Loucy (cell line): Measurements from ENCODE around the gene RBM26.

Source experiments
- H2AFZ ChIP-seq: fragments of 200-600 bp; sonication (generic); 2 replicates; pipeline ENCODE4 v1.6.0; 2016; ENCODE audit warnings: antibody characterized with exemption, mild to moderate bottlenecking, low read length, moderate library complexity
- H3F3A ChIP-seq: fragments of 200-600 bp; 2 replicates; pipeline ENCODE4 v1.6.0; 2016; ENCODE audit warnings: antibody characterized with exemption, low read depth, mild to moderate bottlenecking
- H3K27me3 ChIP-seq: fragments of 200-600 bp; sonication (generic); 2 replicates; pipeline ENCODE4 v1.6.1; 2014; ENCODE audit warnings: low read length, mild to moderate bottlenecking; ENCODE audit not compliant: insufficient read depth, poor library complexity, severe bottlenecking
- H3K36me3 ChIP-seq: fragments of 200-600 bp; sonication (generic); 2 replicates; pipeline ENCODE4 v1.6.1; 2016; ENCODE audit warnings: low read length; ENCODE audit not compliant: insufficient read depth
- H3K4me1 ChIP-seq: fragments of 200-600 bp; sonication (generic); 2 replicates; pipeline ENCODE4 v1.5.1; 2014; ENCODE audit warnings: low read length, mild to moderate bottlenecking; ENCODE audit not compliant: insufficient read depth, poor library complexity, severe bottlenecking
- H3K4me2 ChIP-seq: fragments of 200-600 bp; sonication (generic); 2 replicates; pipeline ENCODE4 v1.6.0; 2014; ENCODE audit warnings: antibody characterized with exemption, low read length, low read depth, mild to moderate bottlenecking; ENCODE audit not compliant: poor library complexity, severe bottlenecking
- H3K4me3 ChIP-seq: fragments of 200-600 bp; sonication (generic); 2 replicates; pipeline ENCODE4 v1.5.1; 2014; ENCODE audit warnings: low read length, mild to moderate bottlenecking, mixed read lengths; ENCODE audit not compliant: poor library complexity, severe bottlenecking
- H3K79me2 ChIP-seq: fragments of 200-600 bp; sonication (generic); 2 replicates; pipeline ENCODE4 v1.6.1; 2014; ENCODE audit warnings: low read length; ENCODE audit not compliant: insufficient read depth
- H3K9ac ChIP-seq: fragments of 200-600 bp; sonication (generic); 2 replicates; pipeline ENCODE4 v1.6.0; 2014; ENCODE audit warnings: mild to moderate bottlenecking, low read depth, low read length, moderate library complexity; ENCODE audit not compliant: poor library complexity, severe bottlenecking
- H3K9me2 ChIP-seq: fragments of 200-600 bp; sonication (generic); replicated peaks from 2 replicates; pipeline ENCODE4 v1.6.1; 2016; ENCODE audit warnings: low read depth, low read length, mixed read lengths
- H3K9me3 ChIP-seq: fragments of 200-600 bp; sonication (generic); 2 replicates; pipeline ENCODE4 v1.6.1; 2014; ENCODE audit warnings: mild to moderate bottlenecking, antibody characterized with exemption, low read length, low read depth; ENCODE audit not compliant: insufficient read depth
- H4K20me1 ChIP-seq: fragments of 200-600 bp; sonication (generic); 2 replicates; pipeline ENCODE4 v1.6.0; 2014; ENCODE audit warnings: antibody characterized with exemption, low read length, mild to moderate bottlenecking; ENCODE audit not compliant: insufficient read depth, poor library complexity, severe bottlenecking
- EZH2phosphoT487 ChIP-seq: fragments of 200-600 bp; IDR thresholded peaks from 2 replicates; pipeline ENCODE4 v1.6.1; 2018; ENCODE audit warnings: antibody characterized with exemption, mild to moderate bottlenecking, moderate library complexity, borderline replicate concordance
- TF ChIP-seq, protein P1 (sequence below): fragments of 200-600 bp; sonication (generic); conservative IDR thresholded peaks from 2 replicates; pipeline ENCODE4 v1.5.1; 2014; ENCODE audit warnings: mild to moderate bottlenecking, antibody characterized with exemption, low read length

RBM26 gene

DNA sequence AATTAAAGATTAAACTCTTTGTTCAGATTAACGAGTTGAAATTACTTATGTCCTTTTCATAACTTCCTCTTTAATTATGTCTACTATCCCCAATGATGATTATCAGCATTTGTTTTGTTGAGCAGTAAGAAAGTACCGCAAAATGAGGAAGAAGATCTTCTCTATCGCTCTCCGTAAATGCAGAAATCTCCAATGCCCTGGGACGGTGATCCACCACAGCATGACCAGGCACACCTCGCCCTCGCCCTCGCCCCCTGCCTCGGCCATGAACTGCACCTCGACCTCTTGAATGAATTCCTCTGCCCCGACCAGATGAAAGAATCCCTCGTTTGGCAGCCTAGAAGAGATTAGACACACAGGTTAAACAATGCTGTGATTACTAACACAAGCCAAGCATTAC lies 69.1 kb downstream of the RBM26 start:
- no peaks in the 10 kb centered on the region for H3K79me2 ChIP-seq
- no peaks in the 10 kb centered on the region for H3F3A ChIP-seq
- peaks cover 95% of the 10 kb centered on the region for H3K36me3 ChIP-seq
- peaks cover 3% of the 10 kb centered on the region for H4K20me1 ChIP-seq
- H3K9me2 ChIP-seq = no peaks in the 10 kb centered on the region
- H3K9me3 ChIP-seq = no peaks in the 10 kb centered on the region
- no peak overlapping the region for H3K4me2 ChIP-seq
- H3K27me3 ChIP-seq = no peaks in the 10 kb centered on the region
- H3K9ac ChIP-seq = no peak overlapping the region
- no peaks in the 10 kb centered on the region for H3K4me1 ChIP-seq
- no peak overlapping the region for H2AFZ ChIP-seq
- no peak for TF ChIP-seq EZH2phosphoT487
- H3K4me3 ChIP-seq = no peak overlapping the region

DNA sequence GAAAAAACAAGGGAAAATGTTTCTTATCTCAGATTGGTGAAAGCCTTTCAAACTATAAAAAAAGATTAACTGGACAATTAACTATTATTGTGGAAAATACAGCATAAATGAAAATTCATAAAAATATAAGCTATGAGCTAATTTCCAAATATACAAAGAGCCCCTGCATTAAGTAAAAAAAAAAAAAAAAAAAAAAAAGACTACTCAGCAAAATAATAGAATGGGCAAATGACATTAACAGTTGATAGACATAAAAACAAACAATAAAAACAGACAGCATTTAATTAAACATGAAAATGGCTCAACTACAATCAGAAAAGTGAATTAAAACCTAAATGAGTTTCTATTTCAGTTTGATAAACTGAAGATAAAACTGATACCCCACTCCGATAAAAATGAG lies 77.5 kb downstream of the RBM26 start:
- no peak overlapping the region for H3K4me3 ChIP-seq
- no peaks in the 10 kb centered on the region for H3K9me3 ChIP-seq
- no peaks in the 10 kb centered on the region for H3F3A ChIP-seq
- H4K20me1 ChIP-seq = no peaks in the 10 kb centered on the region
- no peaks in the 10 kb centered on the region for H3K4me1 ChIP-seq
- peaks cover 61% of the 10 kb centered on the region; the same call in 1 of the 2 replicates for H3K36me3 ChIP-seq
- TF ChIP-seq, protein P1, sequence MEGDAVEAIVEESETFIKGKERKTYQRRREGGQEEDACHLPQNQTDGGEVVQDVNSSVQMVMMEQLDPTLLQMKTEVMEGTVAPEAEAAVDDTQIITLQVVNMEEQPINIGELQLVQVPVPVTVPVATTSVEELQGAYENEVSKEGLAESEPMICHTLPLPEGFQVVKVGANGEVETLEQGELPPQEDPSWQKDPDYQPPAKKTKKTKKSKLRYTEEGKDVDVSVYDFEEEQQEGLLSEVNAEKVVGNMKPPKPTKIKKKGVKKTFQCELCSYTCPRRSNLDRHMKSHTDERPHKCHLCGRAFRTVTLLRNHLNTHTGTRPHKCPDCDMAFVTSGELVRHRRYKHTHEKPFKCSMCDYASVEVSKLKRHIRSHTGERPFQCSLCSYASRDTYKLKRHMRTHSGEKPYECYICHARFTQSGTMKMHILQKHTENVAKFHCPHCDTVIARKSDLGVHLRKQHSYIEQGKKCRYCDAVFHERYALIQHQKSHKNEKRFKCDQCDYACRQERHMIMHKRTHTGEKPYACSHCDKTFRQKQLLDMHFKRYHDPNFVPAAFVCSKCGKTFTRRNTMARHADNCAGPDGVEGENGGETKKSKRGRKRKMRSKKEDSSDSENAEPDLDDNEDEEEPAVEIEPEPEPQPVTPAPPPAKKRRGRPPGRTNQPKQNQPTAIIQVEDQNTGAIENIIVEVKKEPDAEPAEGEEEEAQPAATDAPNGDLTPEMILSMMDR = no peak
- TF ChIP-seq EZH2phosphoT487 = no peak
- no peak overlapping the region for H3K9ac ChIP-seq
- H3K27me3 ChIP-seq = no peaks in the 10 kb centered on the region
- H2AFZ ChIP-seq = no peak overlapping the region
- no peaks in the 10 kb centered on the region for H3K9me2 ChIP-seq
- H3K4me2 ChIP-seq = no peak overlapping the region
- no peaks in the 10 kb centered on the region for H3K79me2 ChIP-seq

DNA sequence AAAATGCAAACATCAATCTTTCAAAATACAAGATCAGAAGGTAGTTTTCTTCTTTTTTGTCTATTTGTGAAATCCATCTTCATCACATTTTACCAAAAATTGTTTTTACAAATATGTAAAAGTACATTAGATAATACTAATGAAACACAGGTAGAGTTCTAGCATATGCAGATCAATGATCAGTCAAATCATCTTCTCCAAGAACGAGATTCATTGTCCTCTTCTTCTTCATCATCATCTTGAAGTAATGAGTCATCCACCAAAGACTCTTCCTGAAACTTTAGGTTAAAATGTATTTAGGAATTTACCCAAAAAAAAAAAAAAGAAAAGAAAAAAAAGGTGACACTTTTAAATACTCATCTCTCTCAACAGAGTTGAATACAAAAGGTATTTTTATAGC lies 85.6 kb downstream of the RBM26 start:
- H3K27me3 ChIP-seq = no peaks in the 10 kb centered on the region
- peaks cover 2% of the 10 kb centered on the region; the same call in 1 of the 2 replicates for H3F3A ChIP-seq
- peaks cover 61% of the 10 kb centered on the region for H3K36me3 ChIP-seq
- no peak overlapping the region for H2AFZ ChIP-seq
- no peak overlapping the region for H3K9ac ChIP-seq
- H3K9me3 ChIP-seq = no peaks in the 10 kb centered on the region
- H4K20me1 ChIP-seq = no peaks in the 10 kb centered on the region
- H3K4me2 ChIP-seq = no peak overlapping the region
- no peak overlapping the region for H3K4me3 ChIP-seq
- no peak for TF ChIP-seq EZH2phosphoT487
- TF ChIP-seq, protein P1 = no peak
- no peaks in the 10 kb centered on the region for H3K4me1 ChIP-seq
- no peaks in the 10 kb centered on the region for H3K9me2 ChIP-seq
- H3K79me2 ChIP-seq = no peaks in the 10 kb centered on the region

GRCh38 chr13:79318664-79319063 lies 87.4 kb downstream of the RBM26 start:
- Histone ChIP-seq H2AFZ (no peak overlapping the region), H3K27me3 (no peaks in the 10 kb centered on the region), H3K79me2 (no peaks in the 10 kb centered on the region), H3K9me3 (no peaks in the 10 kb centered on the region), H3K36me3 (peaks cover 51% of the 10 kb centered on the region), H3K9ac (no peak overlapping the region), H3K4me2 (no peak overlapping the region), H3F3A (peaks cover 2% of the 10 kb centered on the region; the same call in 1 of the 2 replicates), H3K9me2 (no peaks in the 10 kb centered on the region), H3K4me1 (no peaks in the 10 kb centered on the region), H3K4me3 (no peak overlapping the region), H4K20me1 (no peaks in the 10 kb centered on the region)
- no peak for TF ChIP-seq EZH2phosphoT487
- TF ChIP-seq, protein P1 = no peak
